Hypothalamus (tissue), 51 donors: ENCODE measurements around the gene HOXC12.

Source experiments
- DNase-seq, 51 donors: peaks; one replicate each; lab custom pipeline; 2025; lab: John Stamatoyannopoulos, UW

Gene HOXC12

DNA sequence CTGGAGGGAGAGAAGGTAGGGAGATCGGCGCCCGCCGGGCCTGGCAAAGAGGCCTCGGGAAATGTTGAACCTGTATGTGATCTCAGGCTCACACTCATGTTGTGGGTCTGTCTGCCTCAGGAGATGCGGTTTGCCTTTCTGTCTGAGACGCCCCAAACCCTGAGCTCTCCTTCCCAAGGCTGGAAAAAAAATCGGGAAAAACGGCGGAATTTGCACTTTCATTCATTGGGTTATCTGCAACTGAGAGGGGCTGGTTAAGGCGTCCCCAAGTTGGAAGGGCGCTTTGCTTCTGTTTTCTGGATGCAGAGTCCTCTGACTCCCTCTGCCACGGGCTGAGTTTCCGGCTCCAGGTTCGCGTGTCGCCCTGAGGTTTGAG is 40.3 kb downstream of the HOXC12 start:
- DNase-seq = no peak

DNA sequence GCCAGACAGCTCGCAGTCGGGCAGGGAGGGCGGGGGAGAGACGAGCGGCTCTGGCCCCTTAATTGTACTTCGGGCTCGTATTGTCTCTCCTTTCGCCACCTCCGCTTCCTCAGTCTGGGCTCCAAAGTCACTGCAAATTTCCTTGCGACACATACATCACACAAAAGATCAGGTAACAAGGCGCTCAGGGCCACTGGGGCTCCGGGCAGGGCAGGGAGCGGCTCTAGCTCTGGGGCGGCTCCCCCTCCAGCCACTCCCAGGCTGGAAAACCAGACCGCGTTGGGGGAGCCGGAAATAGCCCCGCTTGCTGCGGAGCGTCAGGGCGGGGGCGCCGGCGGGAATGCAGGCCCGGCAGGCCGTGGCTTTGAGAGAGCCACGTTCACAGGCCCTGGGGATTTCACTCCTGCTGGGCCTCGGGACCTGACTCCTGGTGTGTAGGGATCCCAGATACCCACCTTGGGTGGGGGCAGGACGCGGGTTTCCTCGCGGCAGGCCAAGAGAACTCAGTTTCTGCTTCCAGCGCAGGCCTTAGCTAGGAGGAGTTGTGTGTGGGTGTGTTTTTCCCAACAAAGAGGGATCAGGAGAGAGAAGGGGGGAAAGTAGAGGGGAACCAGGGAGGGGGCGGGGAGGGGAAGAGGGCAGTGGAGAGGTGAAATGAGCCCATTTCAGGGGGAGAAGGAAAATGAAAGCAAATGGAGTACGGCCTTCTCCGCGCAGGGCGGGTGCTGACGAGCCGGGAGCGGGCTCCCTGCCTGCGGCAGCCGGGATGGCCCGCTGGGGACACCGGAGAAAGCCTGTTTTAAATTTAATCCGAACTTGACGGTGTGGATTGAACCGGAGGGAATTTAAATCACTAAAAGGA is 40.9 kb downstream of the HOXC12 start:
- DNase-seq = no peak

DNA sequence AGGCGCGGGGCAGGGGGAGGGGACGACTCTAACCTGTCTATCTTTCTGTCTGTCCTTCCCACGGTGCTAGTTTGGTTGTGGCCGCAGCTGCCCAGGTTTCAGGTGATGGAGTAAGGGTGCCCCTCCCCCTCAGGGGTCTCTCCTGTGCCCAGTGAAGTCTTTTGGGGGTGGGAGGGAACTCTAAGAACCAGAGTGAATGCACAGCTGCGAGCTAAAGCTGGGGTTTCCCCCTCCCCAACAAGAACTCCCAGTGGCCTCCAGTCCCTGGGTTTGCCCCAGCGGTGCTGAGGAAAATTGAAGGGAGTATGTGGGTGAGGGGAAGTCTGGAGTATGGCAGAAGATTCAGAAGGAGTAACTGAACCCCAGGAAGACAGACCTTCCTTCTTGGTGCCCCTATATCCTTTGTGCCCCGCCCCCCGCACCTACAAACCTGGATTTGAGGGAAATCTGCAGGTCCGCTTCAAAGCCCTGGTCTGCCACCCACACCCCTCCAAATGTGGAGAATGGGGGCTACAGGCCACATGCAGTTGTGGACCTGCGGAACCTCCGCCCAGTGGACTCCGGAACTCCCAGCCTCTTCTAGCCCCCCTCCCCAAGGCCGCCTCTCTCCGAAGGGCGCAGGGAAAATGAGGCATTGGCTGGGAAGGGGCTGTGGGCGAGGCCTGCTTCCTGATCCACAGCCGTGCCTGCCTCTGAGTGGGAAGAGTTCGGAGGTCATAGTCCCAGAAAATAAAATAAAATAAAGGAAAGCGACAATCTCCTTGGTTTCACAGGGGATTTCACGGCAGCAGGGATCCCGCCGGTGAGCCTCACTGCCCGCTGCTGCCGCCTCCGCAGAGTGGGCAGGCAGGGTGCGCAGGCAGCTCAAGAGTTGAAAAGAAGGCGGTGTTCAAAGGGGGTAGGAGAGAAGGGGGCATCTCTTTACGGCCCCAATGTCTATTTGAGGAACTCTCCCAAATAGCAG is 41.8 kb downstream of the HOXC12 start:
- DNase-seq = no peak

DNA sequence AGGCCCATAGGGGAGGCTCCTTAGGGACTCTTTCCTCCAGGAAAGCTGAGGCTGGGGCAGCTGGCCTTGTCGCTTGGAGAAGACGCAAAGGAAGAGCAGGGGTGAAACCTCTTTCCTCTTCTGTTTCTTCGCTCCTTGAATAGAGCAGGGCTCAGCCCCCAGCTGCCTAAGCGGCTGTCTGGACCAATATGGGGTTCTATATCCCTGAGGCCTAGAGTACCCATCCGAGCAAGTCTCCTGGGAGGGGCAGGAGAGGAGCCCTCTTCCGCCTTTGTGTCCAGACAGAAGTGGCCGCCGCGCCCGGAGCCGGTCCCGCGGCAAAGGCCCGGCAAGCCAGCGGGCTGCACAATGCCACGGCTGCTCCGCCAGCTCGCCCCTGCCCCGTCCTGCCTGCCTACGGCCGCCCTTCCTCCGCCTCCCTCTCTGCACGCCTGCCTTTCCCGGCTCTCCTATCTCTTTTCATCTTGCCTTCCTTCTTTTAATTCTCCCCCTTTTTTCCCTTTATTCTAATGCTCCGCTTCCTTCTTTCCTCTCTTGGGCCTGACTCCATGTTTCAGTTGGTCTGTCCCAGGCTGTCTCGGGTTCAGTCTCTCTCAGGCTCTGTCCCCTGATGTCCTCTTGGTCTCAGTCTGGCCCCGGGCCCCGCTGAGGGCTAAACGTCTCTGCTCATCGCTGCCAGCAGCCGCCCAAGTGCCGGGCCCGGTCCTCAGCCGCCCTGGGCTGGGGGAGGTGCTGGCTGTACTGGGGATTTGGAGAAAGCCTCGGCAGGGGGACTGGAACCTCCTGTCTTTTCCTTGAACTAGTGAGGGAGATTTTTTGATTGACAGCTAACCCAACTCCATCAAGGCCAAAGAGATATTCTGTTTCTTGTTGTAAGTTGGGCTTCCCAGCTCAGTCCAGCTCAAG is 42.8 kb downstream of the HOXC12 start:
- DNase-seq = no peak

DNA sequence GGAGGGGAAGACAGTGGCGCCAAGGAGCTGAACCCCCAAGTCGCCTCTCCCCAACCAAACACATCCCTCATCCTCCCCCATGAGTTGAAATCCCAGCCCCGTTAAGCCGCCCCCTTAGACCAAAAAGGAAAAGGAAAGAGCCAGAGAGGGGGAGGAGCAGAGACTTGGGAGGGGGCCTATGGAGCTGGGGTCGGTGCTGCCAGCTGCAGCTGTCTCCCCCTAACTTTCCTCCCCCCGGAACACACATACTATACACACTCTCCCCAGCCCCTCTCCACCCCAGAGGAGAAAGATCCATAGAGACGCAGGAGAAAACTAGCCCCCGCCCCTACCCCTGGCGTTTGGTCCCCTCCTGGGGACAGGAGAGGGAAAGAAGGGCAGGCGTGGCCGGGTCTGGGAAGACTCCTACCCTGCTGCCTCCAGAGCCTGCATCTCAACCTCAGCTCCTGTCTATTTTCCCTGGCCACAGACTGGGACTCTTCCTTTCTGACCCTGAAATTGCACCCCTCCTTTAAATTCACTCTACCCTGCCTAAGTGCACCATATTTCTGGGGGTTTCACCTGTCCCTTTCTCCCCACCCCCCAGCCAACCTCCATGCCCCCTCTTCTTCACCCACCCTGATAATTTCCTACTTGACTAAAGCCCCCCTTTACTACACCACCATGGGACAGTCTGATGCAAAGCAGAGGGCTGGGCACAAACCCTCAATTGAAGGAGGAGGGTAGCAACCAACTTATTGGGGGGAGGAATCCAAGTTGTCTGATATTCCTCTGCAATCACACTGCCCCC is 43.6 kb downstream of the HOXC12 start:
- DNase-seq = no peak

DNA sequence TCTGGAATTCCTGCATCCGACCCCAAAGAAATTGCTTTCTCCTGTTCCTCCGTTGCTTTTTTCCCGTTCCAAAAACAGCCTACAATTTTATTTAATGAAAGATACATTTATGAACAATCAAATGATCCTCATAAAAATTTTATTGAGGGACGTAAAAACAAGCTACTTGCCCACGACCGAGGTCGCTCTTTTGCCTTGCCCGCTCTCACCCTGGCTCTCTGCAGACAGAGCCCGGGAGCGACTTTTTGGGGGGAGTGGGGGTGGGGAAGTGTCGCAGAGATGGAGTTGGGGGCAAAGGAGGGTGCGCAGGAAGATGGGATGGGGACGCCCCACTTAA is 44.2 kb downstream of the HOXC12 start:
- no peak for DNase-seq

DNA sequence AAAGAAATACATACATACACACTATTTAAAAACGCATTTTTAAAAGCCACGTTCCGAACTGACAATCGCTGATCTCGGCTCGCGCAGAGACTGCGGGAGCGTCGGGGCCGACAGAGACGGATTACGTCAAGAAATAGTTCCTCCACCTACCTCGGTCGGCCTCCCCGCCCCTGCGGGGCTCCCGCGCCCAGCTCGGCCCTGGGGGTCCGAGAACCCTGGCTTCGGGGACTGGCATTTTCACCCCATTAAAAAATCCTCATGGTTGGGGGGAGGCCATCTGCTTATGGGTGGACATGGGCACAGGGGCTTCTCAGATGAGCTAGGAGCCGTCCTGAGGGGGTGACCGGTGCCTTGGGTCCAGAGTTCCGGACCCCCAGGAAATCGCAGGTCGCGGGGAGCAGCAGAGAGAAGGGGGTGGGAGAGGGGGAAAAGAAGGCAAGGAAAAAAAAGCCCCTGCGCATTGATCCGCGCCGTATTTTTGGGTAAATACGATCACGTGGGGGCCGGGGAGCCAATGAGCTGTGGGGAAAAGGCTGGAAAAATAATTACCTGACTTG is 44.9 kb downstream of the HOXC12 start:
- DNase-seq = no peak

DNA sequence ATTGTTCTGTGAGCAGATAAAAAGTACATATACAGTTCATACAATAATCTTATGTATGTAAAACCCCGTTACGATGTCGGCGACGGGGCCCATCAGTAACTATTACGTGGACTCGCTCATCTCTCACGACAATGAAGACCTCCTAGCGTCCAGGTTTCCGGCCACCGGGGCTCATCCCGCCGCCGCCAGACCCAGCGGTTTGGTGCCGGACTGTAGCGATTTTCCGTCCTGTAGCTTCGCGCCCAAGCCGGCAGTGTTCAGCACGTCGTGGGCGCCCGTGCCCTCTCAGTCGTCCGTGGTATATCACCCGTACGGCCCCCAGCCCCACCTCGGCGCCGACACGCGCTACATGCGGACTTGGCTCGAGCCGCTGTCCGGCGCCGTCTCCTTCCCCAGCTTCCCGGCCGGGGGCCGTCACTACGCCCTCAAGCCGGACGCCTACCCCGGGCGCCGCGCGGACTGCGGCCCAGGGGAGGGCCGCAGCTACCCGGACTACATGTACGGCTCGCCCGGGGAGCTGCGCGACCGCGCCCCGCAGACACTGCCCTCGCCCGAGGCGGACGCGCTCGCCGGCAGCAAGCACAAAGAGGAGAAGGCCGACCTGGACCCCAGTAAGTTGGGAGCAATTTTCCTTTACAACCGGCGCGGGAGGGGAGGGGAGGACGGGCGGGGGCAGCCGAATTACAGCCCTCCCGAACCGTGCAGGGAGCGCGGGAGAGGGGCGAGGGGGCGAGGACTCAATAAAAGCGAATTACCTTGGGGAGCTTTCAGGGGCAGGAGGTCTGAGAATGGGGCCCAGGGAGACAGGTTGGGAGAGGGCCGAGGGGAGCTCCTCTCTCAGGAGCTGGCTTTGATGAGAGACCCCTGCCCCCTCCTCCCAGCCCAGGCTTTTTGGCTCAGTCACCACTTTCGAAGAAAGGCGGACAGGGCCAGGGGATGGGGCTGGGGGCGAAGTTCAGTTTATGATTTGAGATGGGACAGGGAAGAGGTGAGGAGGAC is 45.7 kb downstream of the HOXC12 start, which contains the start of gene HOXC9:
Gene HOXC9, plus strand, starts transcription at position 46 of the 999 bp plus-strand sequence. Its CDS starts 28 bp downstream, at position 74.
- no peak for DNase-seq

DNA sequence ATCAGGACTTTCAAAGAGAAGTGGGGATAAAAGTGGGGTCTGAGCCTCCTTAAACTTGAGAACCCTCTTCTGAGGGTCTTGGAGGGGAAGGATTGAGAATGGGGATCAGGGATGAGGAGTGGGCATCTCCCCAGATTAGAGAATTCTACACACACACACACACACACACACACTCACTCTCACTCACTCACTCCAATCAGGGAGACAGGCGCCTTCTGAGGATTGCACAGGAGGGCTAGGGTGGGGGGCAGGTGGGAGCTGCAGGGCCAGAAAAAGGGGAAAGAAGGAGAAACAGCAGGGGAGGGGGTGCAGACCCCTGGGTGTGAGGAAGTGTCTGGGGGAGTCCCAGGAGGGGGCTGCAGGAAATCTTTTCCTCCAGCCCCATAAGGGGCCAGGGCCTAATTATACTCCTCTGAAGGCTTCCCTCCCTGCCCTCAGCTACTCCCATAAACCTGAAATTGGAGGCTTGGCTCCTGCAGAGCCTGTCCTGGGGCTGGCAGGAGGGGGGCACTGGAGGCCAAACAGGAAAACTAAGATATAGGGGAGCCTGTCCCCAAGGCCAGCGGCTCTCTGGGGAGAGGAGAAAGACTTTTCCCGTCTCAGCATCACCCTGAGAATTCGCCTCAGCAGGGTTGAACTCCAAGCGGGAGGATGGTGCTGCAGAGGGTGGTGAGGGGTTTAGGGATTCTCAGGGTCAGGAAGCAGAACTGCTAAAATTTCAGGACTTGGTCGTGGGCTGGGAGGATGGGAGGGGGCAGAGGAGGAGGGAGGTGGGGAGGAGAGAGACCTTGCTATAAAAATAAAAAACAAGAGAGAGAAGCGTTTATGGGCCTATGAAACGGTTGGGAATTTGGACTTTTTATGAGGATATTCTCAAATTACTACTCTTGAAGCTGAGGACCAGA is 46.8 kb downstream of the HOXC12 start:
- DNase-seq = no peak

DNA sequence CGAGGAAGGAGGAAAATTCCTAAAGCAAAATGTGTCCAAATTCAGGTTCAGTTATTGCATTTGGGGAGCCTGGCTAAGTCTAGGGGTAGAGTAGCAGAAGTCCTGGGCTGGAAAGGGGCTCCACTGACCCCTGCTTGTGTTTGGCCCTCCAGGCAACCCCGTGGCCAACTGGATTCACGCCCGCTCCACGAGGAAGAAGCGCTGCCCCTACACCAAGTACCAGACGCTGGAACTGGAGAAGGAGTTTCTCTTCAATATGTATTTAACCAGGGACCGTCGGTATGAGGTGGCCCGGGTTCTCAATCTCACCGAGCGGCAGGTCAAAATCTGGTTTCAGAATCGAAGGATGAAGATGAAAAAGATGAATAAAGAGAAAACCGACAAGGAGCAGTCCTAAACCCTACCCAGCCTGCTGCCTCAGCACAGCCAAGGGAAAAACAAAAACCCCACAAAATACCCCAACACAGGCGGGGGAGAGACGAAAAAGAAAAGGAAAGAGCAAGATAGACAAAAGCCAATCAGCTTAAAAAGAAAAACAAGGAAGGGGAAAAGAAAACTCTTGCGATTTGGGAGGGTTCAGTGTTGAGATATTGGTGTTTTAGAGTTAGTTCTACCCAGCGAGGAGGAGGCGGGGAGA is 47.7 kb downstream of the HOXC12 start:
- DNase-seq = no peak

DNA sequence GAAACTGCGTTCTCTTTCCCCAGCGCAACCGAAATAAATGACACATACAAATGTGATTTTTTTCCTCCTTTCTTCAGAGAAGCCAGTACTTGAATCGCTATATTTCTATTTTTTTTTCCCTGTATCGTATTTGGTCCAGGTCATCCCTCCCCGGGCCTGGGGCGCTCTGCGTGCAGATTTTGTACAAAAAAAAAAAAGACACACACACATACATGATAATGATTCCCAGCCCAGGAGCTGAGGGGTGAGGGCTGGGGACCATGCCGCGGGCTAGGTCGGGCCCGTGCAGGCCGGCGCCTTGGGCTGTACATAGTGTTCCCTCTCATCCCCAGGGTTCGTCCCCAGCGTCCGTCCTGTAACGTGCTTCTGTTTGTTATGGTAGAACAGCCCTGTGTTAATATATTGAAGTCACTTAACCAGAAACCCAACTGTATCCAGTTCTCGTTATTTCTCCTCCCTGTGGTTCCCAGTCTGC is 48.2 kb downstream of the HOXC12 start:
- no peak for DNase-seq

DNA sequence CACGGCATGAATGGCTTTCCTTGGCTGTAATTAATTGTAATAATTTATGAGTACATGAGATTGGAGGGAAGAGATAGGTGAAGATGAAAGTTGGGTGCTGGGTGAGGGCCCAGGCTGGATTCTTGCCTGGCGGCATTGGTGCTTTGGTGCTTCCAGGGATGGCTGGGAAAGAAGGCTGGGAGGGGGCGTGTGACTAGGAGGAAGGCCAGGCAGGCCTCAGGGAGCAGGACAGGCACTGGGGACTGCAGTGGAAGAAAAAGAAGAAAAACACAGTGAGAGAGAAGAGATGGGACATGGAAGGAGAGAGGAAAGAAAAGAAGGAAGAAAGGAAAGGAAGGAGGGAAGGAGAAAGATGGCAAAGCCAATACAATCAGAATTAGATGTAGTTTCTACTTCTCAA is 48.9 kb downstream of the HOXC12 start:
- DNase-seq = no peak

DNA sequence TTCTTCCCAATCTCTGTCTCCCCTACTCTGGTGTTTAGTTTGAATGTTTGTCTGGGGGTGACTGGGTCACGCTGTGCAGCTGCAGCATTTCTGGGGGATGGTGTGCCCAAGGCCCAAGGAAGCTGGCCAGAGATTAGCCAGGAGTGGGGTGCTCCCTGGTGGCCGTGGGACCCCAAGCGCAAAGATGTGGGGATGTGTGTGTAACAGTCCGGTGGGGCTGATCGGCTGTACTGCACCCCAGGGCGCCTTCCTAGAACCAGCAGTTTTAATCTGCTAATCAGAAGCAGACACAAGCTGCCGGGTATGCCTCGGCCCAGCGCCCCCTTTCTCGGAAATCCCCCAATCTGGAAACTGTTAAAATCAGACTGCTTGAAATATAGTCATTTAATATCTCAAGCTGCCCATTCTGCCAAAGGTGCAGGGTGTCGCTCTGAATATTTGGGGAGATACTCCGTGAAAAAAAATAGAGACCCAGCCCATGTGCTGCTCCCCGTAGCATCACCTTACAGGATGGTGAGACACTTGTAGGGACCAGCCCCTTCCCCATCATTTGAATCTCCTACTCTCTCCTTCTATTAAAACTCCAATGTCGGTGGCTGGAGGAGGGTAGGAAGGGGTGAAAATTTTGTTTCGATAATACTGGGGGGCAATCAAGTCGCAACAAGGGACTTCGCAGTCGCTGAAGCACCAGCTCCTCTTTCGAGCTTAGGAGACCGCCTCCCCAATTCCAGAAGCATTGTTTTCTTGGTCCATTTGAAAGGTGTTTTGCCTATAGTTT is 49.5 kb downstream of the HOXC12 start:
- DNase-seq = no peak

DNA sequence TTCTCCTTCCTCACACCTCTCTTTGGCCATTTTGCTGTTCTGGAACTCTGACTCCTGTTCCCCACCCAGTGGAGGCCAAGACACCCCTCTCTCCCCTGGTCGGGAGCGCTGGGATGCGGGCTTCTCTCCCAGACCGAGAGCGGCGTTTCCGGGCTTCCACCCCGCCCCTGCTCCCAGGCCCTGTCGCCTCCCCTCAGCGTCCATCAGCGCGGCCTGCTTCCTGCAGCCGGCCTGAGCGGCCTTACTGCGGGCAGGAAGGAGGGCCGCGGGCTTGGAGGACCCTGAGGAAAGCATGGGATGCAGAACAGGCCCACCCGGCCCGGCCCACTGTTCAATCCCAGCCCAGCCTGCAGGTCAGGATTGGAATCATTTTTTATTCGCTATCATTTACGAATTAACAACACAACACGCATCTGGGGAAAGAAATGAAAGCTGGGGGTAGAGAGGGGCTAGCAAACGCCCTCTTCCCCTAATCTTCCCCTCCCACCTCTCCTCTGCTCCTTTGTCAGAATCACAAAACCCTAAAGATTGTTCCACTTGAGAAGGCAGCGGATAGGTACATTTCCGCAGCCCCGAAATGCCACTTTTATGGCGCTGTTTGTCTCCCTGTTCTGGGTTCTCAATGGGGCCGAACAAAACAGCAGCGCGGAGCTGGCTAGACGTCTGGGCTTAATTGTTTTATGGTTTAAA is 50.3 kb downstream of the HOXC12 start:
- no peak for DNase-seq

DNA sequence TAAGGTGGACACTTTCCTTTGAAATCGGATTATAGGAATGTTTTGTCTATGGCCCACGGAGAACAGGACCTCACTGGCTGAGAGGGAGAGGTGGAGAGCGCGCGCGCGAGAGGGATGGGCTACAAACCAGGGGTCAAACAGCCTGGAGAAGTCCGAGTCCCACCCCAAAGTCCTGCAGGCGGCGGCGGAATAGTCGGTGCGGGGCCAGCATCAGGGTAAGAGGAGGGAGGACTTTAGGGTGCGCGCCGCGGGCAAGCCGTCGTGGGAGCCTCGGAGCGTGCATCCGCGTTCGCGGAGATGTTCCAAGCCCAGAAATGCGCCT is 50.8 kb downstream of the HOXC12 start:
- no peak for DNase-seq
